ENCODE results near the gene CCDC183. TPM values are rescaled to one million over a fixed set of nuclear protein-coding genes. Genes with fewer than 3 reads are reported as not detected.
A peak's percentile ranks its signal among the peaks of the same experiment; 100 is the strongest.
"Not testable (repeated sequence)": the region's sequence is repeated elsewhere in the genome, so short reads cannot be mapped to it uniquely, and the experiment has no call there.

Gene CCDC183
- total RNA-seq, 1 donor from 2014 or later: 2.8 TPM

DNA sequence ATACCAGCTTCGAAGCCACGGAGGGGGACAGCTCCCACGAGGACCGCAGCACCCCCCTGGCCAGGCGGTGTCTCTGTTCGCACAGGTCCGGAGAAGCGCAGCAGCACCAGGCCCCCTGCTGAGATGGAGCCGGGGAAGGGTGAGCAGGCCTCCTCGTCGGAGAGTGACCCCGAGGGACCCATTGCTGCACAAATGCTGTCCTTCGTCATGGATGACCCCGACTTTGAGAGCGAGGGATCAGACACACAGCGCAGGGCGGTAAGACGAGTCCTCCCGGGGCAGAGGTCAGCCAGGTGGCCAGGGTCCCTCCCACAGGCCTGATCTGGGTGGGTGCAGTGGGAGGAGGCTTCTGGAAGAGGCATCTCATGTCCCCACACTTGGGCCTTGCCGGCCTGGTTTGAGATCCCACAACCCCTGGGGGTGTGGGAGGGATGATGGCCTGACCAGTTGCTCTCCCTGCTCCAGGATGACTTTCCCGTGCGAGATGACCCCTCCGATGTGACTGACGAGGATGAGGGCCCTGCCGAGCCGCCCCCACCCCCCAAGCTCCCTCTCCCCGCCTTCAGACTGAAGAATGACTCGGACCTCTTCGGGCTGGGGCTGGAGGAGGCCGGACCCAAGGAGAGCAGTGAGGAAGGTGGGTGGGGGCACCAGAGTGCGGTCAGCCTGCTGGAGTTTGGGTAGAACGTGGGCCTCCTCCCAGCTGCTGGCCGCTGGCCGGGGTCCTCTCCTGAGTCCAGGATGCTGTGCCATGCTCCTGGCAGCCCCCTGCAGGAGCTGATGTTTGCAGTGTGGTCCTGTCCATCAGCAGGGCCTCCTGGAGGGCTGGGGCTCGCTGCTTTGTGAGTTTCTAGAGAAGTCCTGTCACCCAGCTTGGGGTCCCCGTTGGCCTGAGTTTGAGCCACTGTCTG, 43.3 kb downstream of the CCDC183 start:
- DNase-seq: no peak

DNA sequence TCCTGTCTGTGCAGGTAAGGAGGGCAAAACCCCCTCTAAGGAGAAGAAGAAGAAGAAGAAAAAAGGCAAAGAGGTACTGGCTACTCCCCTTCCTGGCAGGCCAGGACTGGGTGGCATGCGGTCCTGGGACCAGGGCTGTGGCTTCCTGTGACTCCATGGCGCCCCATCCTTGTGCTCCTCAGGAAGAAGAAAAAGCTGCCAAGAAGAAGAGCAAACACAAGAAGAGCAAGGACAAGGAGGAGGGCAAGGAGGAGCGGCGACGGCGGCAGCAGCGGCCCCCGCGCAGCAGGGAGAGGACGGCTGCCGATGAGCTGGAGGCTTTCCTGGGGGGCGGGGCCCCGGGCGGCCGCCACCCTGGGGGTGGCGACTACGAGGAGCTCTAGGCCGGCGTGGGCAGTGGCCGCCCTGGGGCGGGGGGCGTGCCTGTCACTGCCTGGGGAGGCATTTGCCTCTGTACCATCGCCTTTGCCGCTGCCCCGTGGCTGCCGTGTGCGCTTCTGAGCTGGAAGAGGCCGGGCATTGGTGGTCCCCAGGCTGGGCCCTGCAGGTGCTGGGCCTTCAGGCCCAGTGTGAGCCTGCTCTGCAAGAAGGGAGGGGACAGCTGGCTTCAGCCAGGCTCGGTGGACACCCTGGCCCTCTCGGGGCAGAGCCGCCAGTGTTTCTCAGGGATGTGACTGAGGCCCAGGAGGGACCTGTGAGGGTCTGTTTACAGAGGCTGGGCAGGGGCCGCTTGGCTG, 44.2 kb downstream of the CCDC183 start:
- DNase-seq: no peak

DNA sequence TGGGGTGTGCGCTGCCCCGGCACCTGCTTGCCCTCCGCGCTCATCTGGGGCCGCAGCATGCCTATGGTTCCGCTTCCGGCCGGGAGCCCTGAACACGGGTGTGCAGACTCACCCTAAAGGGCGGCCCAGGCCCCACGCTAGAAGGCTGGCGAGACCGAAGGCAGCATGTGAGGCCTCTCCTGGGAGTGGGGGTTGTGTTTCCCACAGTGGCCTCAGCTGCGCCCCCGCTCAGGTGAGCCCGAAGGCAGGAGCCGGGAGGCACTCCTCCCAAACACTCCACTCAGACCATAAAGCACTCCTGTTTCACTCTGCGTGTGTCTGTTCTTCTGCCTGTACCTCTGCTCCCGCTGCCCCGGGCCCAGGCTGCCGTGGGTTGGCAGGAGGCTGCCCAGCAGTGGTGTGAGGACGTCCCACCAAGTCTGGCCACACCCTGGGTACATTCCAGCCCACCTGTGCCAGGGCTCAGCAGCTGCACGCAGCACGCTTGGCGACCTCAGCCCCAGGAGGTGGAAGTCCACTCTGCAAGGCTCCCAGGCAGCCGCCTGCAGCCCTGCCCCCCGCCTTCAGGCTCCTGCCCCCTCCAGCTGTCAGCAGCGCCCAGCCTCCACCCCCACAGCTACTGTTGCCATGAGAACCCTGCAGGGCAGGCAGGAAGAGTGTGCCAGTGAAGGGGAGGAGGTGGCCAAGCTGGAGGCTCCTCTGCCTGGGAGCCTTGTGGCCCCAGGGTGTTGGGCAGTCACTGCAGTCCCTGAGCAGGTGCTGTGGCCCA, 44.9 kb downstream of the CCDC183 start:
- DNase-seq: peak; percentile 81

DNA sequence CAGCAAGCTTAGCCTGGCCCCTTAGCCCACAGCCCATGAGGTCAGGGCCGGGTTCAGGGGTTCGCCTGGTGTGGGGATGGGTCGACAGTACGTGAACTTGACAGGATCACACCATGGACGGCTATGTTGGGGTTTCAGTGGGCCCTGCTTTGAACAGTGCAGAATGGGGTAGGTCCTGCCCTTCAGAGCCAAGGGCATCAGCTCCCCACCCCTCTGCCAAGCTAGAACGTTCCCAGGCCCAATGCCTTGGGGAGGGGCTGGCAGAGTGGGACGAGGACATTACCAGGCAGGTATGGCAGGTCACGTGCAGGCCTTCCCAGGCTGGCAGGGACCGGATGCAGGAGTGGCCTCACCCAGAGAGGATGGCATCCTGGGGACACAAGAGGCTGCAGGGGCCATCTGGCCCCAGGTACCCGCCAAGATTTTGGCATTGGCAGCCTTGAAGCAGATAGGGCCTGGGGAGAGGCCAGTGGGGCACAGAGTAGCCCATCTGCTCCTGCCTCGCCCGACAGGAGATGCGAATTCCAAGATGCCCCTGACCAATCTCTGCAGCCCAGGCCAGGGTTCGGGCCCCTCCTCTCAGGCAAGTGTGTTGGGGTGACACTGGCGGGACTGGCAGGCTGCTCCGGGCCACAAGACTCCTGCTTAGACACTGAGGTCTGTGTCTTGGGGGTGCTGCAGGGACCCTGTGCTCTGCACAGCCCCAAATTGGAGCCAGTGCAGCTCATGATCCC, 45.7 kb downstream of the CCDC183 start:
- not testable (repeated sequence) for DNase-seq

DNA sequence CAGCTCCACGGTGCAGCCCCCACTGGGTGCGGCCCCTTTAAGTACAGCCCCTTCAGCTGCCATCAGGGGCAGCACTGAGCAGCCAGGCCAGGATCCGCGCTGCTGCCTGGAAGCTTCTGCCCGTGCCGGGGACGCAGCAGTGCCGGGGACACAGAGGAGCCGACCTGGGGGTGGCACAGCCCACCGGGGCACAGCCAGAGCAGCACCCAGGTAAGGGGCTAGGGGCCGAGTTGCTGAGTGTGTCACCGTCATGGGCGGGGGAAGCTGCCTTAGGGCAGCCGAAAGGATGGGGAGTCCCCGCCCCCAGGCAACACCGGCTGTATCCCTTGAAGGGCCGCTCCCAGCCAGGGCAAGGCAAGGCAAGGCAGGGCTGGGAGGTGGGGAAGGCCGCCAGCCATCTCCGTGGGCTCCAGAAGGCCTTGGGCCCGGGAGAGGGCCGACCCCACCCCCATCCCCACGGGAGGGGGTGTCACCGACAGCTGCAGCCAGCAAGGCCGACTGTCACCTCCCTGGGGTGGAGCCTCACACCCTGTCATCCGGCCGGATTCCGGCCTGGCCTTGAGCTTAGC, 46.3 kb downstream of the CCDC183 start, which contains the start of gene AJM1:
Gene AJM1, plus strand, starts transcription at position 99 of the 569 bp plus-strand sequence. CDS start 1,937 bp downstream, outside the sequence.
- peak; percentile 68 for DNase-seq

DNA sequence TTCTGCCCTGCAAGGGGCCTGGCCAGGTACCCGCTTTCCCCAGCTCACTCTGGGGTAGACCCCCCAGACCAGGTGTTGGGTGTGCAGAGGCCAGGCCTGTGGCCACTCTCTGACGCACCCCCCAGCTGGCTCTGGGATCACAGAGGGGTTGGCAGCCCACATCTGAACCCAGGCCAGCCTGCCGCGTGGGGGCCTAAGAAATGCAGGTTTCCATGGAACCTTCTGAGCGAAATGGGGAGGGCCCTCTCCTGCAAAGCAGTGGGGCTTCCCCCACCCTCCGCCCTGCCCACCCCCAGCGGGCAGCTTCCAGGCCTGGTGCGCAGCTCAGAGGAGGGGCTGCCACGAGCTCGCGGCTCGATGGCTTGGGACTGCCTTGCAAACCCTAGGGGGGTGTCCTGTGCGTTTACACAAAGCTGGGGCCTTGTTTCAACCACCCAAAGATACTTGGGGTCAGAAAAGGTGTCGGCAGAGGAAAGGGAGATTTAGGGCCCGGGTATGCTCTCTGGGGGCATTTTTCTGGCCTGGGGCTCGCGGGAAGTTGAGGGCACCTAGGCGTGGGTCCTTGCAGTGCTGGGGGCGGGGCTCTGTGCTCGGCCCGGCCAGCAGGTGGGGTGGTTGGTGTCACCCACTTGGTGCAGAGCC, 47.1 kb downstream of the CCDC183 start:
- not testable (repeated sequence) for DNase-seq

DNA sequence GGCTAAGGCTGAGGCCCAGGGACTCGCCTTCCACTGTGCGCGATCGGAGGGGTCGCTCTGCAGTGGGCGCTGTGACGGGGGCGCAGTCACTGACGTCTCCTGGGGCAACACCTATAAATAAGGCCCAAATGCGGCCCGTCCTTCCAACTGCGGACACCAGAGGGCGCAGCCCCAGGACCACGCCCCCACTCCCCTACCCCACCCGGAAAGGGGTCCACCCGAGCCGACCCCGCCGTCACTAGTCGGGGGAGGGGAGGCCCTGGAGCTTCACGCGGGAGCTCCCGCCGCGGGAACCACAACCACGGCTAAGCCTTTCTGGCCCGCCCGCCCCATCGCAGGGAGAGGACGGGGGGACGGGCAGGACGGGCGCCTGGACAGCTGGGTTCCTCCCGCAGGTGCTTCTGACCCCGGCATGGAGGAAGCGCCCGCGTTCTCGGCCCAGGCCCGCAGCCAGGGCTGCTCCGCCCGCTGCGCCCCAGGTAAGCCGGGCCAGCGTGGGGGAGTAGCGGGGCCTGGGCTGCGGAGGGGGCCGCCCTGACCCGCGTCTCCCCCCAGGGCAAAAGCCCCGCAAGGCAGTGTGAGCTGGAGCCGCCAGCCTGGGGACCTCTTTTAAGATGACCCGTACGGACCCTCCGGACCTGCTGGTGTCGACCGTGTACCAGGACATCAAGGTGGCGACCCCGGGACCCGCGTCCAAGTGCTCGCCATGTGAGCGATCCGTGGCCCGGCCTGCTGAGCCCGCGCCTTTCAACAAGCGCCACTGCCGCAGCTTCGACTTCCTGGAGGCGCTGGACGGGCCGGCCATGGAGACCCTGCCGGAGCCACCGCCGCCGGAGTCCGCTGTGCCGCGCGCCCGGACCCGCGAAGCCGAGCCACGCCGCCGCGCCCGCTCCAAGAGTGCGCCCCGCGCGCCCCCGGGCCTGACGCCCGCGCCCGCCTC, 47.9 kb downstream of the CCDC183 start:
- DNase-seq: not testable (repeated sequence)

DNA sequence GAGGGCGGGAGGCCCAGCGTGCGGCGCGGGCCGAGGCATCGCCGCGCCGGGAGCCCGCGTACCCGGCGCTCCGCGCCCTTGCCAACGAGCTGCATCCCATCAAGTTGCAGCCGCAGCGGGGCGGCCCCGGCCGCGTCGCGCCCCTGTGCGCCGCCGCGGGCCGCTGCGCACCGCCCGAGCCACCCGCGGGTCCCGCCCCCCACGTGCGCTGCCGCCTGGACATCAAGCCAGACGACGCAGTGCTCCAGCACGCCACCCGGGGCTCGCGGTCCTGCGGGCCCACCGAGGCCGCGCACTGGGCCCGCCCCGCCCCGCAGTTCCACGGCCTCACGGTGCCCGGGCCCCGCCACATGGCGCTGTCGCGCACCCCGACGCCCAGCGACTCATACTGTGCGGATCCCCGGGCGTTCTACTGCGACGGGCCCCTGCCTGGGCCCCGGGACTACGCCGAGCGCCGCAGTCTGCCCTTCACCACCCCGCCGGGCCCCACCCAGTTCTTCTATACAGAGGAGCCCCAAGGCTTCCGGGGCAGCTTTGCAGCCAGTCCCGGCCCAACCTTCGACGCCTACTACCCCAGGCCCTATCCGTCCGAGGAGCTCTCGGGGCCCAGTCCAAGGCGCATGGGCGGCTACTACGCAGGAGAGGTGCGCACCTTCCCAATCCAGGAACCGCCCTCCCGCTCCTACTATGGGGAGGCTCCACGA, 48.8 kb downstream of the CCDC183 start:
- DNase-seq: no peak

DNA sequence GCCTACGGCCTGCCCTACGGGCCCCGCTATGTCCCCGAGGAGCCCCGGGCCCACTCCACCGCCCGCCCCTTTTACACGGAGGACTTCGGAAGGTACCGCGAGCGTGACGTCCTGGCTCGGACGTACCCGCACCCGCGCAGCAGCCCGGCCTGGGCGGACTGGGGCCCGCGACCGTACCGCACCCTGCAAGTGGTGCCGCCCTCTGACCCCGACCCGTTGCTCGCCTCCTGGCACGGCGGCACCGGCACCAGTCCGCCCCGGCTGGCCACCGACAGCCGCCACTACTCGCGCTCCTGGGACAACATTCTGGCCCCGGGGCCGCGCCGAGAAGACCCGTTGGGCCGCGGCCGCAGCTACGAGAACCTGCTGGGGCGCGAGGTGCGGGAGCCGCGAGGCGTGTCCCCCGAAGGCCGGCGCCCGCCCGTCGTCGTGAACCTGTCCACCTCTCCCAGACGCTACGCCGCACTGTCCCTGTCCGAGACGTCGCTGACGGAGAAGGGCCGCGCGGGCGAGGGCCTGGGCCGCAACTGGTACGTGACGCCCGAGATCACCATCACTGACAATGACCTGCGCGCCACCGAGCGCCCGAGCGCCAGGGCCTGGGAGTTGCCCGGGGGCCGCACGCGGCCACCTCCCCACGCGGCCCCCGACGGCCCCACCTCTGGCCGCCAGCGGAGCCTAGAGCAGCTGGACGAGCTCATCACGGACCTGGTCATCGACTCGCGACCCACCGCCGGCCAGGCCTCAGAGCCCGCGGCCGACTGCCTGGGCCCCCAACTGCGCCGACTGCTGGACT, 49.5 kb downstream of the CCDC183 start:
- no peak for DNase-seq

DNA sequence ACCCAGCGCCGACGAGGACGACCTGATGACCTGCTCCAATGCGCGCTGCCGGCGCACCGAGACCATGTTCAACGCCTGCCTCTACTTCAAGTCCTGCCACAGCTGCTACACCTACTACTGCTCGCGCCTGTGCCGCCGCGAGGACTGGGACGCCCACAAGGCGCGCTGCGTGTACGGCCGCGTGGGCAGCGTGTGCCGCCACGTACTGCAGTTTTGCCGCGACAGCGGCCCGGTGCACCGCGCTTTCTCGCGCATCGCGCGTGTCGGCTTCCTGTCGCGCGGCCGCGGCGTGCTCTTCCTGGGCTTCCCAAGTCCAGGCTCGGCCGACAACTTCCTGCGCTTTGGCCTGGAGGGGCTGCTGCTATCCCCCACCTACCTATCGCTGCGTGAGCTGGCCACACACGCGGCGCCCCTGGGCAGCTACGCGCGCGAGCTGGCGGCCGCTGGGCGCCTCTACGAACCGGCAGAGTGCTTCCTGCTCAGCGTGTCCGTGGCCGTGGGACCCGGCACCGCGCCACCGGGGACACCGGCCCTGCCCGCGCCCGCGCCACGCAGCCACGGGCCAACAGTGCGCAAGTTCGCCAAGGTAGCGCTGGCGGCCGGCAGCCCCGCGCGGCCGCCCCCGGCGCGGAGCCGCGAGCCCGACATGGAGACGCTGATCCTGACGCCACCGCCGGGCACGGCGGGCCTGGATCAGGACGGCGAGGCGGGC, 50.4 kb downstream of the CCDC183 start:
- no peak for DNase-seq

DNA sequence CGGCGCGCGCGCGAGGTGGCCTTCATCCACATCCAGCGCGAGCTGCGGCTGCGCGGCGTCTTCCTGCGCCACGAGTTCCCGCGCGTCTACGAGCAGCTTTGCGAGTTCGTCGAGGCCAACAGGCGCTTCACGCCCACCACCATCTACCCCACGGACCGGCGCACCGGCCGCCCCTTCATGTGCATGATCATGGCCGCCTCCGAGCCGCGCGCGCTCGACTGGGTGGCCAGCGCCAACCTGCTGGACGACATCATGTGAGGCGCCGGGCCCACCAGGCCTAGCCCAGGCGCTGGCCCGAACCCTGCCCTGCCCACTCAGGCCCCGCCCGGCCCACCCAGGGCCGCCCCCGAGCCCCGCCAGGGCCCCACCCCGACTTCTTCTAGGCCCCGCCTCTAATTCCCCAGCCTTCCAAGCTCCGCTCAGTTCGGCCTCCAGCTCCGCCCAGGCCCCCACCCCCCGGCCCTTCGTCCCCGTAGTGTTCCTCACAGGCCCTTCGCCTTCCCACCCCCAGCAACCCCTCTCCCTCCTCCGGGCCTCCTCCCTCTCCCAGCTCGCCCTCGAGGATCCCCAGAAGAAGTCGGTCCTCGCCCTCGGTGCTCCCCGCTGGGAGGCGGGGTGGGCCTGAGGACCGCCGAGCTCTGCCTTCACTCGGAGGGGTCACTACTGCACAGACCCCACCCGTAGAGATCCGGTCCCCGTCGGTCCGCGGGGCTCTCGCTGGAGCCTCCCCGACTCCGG, 51.1 kb downstream of the CCDC183 start:
- DNase-seq: no peak

DNA sequence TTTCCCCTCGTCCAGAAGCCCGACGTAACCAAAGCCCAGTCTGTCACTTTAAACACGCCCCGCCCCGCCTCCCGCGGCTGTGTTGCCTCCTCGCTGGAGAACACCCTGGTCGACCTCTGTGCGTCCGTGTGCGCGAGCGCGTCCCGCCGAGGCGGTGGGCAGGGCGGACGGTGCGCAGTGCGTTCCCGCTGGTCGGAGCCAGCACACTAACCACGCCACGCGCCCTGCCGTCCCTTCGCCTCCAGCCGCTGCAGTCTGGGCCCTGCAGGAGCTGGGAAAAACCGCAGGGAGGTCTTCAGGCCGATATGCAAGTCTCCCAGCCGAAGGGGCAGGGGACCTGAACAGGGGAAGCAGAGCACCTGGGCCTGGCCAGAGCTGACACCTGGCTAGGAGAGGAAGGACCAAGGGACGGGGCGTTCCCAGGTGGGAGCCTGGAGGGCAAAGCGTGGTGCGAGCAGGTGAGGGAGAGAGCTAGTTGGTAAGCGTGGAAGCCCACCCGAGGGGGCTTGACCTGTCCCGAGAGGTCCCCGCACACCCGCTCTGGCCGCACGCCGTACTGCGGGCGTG, 51.8 kb downstream of the CCDC183 start:
- DNase-seq: no peak

DNA sequence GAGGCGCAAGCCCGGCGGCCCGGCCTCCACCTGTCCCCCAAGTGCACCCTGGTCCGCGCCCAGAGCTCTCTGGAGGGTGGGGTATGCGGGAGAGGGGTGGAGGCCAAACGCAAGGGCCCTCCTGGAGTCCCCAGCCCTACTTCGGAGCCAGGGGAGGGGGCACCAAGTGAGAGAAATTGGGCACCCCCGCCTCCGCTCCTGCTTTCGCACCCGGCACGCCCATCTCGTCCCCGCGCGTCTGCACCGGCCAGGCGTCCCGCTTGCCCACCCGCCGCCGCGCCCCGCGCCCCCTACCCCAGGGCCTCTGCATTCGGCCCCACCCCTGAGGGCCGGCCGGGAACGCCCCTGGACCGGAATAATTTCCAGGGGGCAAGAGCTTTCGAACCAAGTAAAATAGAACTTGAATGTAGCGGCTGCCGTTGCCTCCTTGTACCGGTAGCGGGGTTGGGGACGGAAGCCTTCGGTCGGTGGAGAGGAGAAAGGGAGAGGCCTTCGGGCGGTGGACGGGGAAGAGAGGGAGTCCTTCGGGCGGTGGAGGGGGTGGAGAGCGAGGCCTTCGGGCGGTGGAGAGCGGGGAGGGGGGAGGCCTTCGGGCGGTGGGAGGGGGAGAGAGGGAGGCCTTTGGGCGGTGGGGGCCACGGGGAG, 52.4 kb downstream of the CCDC183 start:
- DNase-seq: no peak

DNA sequence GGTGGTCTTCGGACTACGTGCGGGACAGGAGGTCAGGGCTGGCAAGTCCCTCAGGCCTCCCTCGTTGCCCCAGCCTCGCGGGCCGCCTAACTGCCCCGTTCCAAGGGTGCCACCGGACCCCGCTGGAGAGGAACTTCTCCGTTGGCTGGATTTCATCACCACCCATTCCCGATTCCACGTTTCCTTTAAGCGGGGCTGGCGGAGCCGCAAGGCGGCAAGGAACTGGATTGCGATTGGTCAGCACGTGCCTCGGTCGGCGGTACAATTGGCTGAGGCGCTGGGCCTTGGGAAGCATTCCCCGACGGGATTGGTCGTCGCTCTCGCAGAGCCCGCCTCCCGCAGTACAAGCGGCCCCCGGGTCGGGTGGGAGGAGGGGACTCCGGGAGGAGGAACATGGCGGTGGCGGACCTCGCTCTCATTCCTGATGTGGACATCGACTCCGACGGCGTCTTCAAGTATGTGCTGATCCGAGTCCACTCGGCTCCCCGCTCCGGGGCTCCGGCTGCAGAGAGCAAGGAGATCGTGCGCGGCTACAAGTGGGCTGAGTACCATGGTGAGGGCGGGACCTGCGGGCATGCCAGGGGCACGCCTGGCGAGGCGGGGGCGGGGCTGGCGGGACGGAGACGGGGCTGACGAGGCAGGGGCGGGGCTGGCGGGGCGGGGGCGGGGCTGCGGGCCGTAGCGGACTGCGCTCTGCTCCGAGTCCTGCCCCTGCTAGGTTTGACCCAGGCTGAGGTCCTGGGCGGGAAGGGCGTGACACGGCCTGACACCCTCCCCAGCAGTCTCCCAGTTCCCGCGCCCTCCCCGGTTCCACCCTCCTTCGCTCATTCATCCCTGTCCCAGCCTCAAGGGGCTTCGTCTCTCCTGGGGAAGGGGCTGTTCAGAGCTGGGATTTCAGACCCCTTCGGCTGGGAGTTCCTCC, 53.2 kb downstream of the CCDC183 start, which contains the start of gene PHPT1:
Gene PHPT1, plus strand, starts transcription at position 372 of the 922 bp plus-strand sequence. Its CDS starts 22 bp downstream, at position 394.
- peak; percentile 97 for DNase-seq

Measured in occipital lobe (tissue), 2 donors.